ENCODE data around the gene WASHC3.
A peak's percentile ranks its signal among the peaks of the same experiment; 100 is the strongest.
"Not testable (repeated sequence)": the region's sequence is repeated elsewhere in the genome, so short reads cannot be mapped to it uniquely, and the experiment has no call there.

The WASHC3 gene

GRCh38 chr12:102061560-102062418, at the start of gene WASHC3:
Gene WASHC3, minus strand, starts transcription at chr12:102061991. Its CDS starts 29 bp downstream, at chr12:102061962.
- Mint-ChIP-seq H3K27ac (peak within 1 kb of the TSS; percentile 97), H3K9me3 (no peaks in the 10 kb centered on the region), H3K4me3 (peak within 1 kb of the TSS; percentile 98), H3K4me1 (peaks cover 49% of the 10 kb centered on the region), H3K36me3 (peaks cover 13% of the 10 kb centered on the region), H3K27me3 (peaks cover 1% of the 10 kb centered on the region)

- Mint-ChIP-seq H3K27me3 (no peaks in the 10 kb centered on the region), H3K4me3 (no peak overlapping the region), H3K36me3 (peaks cover 42% of the 10 kb centered on the region), H3K9me3 (no peaks in the 10 kb centered on the region), H3K27ac (no peak overlapping the region), H3K4me1 (peaks cover 14% of the 10 kb centered on the region)
Measured at GRCh38 chr12:102110782-102111181, 49.0 kb upstream of the WASHC3 start.

GRCh38 chr12:102107970-102108369, 46.2 kb upstream of the WASHC3 start:
- Mint-ChIP-seq H3K36me3 (peaks cover 53% of the 10 kb centered on the region), H3K4me3 (no peak overlapping the region), H3K9me3 (no peaks in the 10 kb centered on the region), H3K4me1 (peaks cover 14% of the 10 kb centered on the region), H3K27me3 (no peaks in the 10 kb centered on the region), H3K27ac (no peak overlapping the region)

- no peaks in the 10 kb centered on the region for H3K9me3 Mint-ChIP-seq
- no peak overlapping the region for H3K27ac Mint-ChIP-seq
- peaks cover 55% of the 10 kb centered on the region for H3K36me3 Mint-ChIP-seq
Measured at GRCh38 chr12:102106905-102107304, 45.1 kb upstream of the WASHC3 start.

GRCh38 chr12:102096855-102097254, 35.1 kb upstream of the WASHC3 start:
- peaks cover 5% of the 10 kb centered on the region for H3K4me1 Mint-ChIP-seq
- peaks cover 14% of the 10 kb centered on the region for H3K36me3 Mint-ChIP-seq
- no peak overlapping the region for H3K4me3 Mint-ChIP-seq
- no peak overlapping the region for H3K27ac Mint-ChIP-seq
- H3K27me3 Mint-ChIP-seq = no peaks in the 10 kb centered on the region
- H3K9me3 Mint-ChIP-seq = no peaks in the 10 kb centered on the region

More at GRCh38 chr12:102106905-102107304, 45.1 kb upstream of the WASHC3 start:
- Mint-ChIP-seq H3K4me1 (peaks cover 14% of the 10 kb centered on the region), H3K4me3 (no peak overlapping the region), H3K27me3 (no peaks in the 10 kb centered on the region)

- Mint-ChIP-seq H3K4me3 (no peak overlapping the region), H3K9me3 (no peaks in the 10 kb centered on the region), H3K36me3 (peaks cover 15% of the 10 kb centered on the region), H3K4me1 (peaks cover 5% of the 10 kb centered on the region), H3K27me3 (no peaks in the 10 kb centered on the region), H3K27ac (no peak overlapping the region)
Measured at GRCh38 chr12:102095677-102096263, 34.0 kb upstream of the WASHC3 start.

- Mint-ChIP-seq H3K27me3 (no peaks in the 10 kb centered on the region), H3K4me3 (no peak overlapping the region), H3K4me1 (peaks cover 5% of the 10 kb centered on the region), H3K27ac (no peak overlapping the region), H3K36me3 (peaks cover 17% of the 10 kb centered on the region), H3K9me3 (no peaks in the 10 kb centered on the region)
Measured at GRCh38 chr12:102093319-102093718, 31.5 kb upstream of the WASHC3 start.

GRCh38 chr12:102089228-102089835, 27.5 kb upstream of the WASHC3 start:
- H3K4me3 Mint-ChIP-seq, H3K27me3 Mint-ChIP-seq, H3K27ac Mint-ChIP-seq, H3K4me1 Mint-ChIP-seq, H3K9me3 Mint-ChIP-seq: not testable (repeated sequence)
- H3K36me3 Mint-ChIP-seq = peaks cover 17% of the 10 kb centered on the region

- peaks cover 28% of the 10 kb centered on the region for H3K36me3 Mint-ChIP-seq
- no peaks in the 10 kb centered on the region for H3K9me3 Mint-ChIP-seq
- H3K4me1 Mint-ChIP-seq = no peaks in the 10 kb centered on the region
- H3K27me3 Mint-ChIP-seq = no peaks in the 10 kb centered on the region
- no peak overlapping the region for H3K27ac Mint-ChIP-seq
- no peak overlapping the region for H3K4me3 Mint-ChIP-seq
Measured at GRCh38 chr12:102080842-102081241, 19.1 kb upstream of the WASHC3 start.

- not testable (repeated sequence) for H3K4me3 Mint-ChIP-seq, H3K27me3 Mint-ChIP-seq, H3K4me1 Mint-ChIP-seq, H3K9me3 Mint-ChIP-seq, H3K36me3 Mint-ChIP-seq, H3K27ac Mint-ChIP-seq
Measured at GRCh38 chr12:102072092-102072491, 10.3 kb upstream of the WASHC3 start.

- Mint-ChIP-seq H3K27ac (no peak overlapping the region), H3K36me3 (no peaks in the 10 kb centered on the region), H3K27me3 (peaks cover 1% of the 10 kb centered on the region), H3K4me1 (no peaks in the 10 kb centered on the region), H3K4me3 (no peak overlapping the region), H3K9me3 (no peaks in the 10 kb centered on the region)
Measured at GRCh38 chr12:102069707-102070106, 7.9 kb upstream of the WASHC3 start.

- no peaks in the 10 kb centered on the region for H3K4me1 Mint-ChIP-seq
- H3K9me3 Mint-ChIP-seq = no peaks in the 10 kb centered on the region
- H3K27me3 Mint-ChIP-seq = peaks cover 1% of the 10 kb centered on the region
- no peak overlapping the region for H3K27ac Mint-ChIP-seq
- H3K36me3 Mint-ChIP-seq = no peaks in the 10 kb centered on the region
- no peak overlapping the region for H3K4me3 Mint-ChIP-seq
Measured at GRCh38 chr12:102067574-102068258, 5.9 kb upstream of the WASHC3 start.

- Mint-ChIP-seq H3K36me3 (no peaks in the 10 kb centered on the region), H3K4me3 (no peak overlapping the region), H3K27ac (no peak overlapping the region), H3K4me1 (peaks cover 23% of the 10 kb centered on the region), H3K9me3 (no peaks in the 10 kb centered on the region), H3K27me3 (peaks cover 1% of the 10 kb centered on the region)
Measured at GRCh38 chr12:102064476-102064875, 2.7 kb upstream of the WASHC3 start.

- H3K27ac Mint-ChIP-seq = no peak overlapping the region
- H3K36me3 Mint-ChIP-seq = peaks cover 6% of the 10 kb centered on the region
- peaks cover 1% of the 10 kb centered on the region for H3K27me3 Mint-ChIP-seq
- peaks cover 36% of the 10 kb centered on the region for H3K4me1 Mint-ChIP-seq
- no peak overlapping the region for H3K4me3 Mint-ChIP-seq
- no peaks in the 10 kb centered on the region for H3K9me3 Mint-ChIP-seq
Measured at GRCh38 chr12:102063069-102063468, 1.3 kb upstream of the WASHC3 start.

GRCh38 chr12:102062419-102062806, 622 bp upstream of the WASHC3 start:
- Mint-ChIP-seq H3K27ac (no peak overlapping the region), H3K36me3 (peaks cover 11% of the 10 kb centered on the region), H3K4me3 (peak overlapping the region; percentile 98), H3K4me1 (peaks cover 43% of the 10 kb centered on the region), H3K9me3 (no peaks in the 10 kb centered on the region), H3K27me3 (peaks cover 1% of the 10 kb centered on the region)
